GM23338 (cell line): ENCODE data around the gene KIF18B. TPM values are rescaled to one million over a fixed set of nuclear protein-coding genes. Genes with fewer than 3 reads are reported as not detected.

ENCODE experiments used
- ATAC-seq: fragments of 200-7000 bp; cut with Tn5 transposase; 3 replicates; pipeline ENCODE4 v1.9.1; 2020
- DNase-seq: peaks from one replicate; pipeline ENCODE4 v3.0.0-alpha.2; 2015; ENCODE audit warnings: low spot score
- H2AFZ ChIP-seq: fragments of 200-600 bp; sonication (generic); 2 replicates; pipeline ENCODE4 v1.8.0; 2016; ENCODE audit warnings: antibody characterized with exemption, mild to moderate bottlenecking, moderate library complexity
- H3F3A ChIP-seq: fragments of 200-600 bp; sonication (generic); replicated peaks from 2 replicates; pipeline ENCODE4 v1.8.0; 2017; ENCODE audit warnings: antibody characterized with exemption, mixed run types, low read depth
- H3K27ac ChIP-seq: fragments of 200-600 bp; sonication (generic); 2 replicates; pipeline ENCODE4 v1.6.1; 2016; ENCODE audit warnings: low read depth
- H3K27me3 ChIP-seq: fragments of 200-600 bp; sonication (generic); 2 replicates; pipeline ENCODE4 v1.8.0; 2016; ENCODE audit warnings: mild to moderate bottlenecking, mixed run types, moderate library complexity; ENCODE audit not compliant: insufficient read depth
- H3K36me3 ChIP-seq: fragments of 200-600 bp; sonication (generic); 2 replicates; pipeline ENCODE4 v1.8.0; 2016; ENCODE audit warnings: mild to moderate bottlenecking; ENCODE audit not compliant: insufficient read depth
- H3K4me1 ChIP-seq: fragments of 200-600 bp; sonication (generic); 2 replicates; pipeline ENCODE4 v1.8.0; 2016; ENCODE audit warnings: mild to moderate bottlenecking, moderate library complexity; ENCODE audit not compliant: insufficient read depth
- H3K4me2 ChIP-seq: fragments of 200-600 bp; sonication (generic); 2 replicates; pipeline ENCODE4 v1.7.1; 2017; ENCODE audit warnings: mixed run types
- H3K4me3 ChIP-seq: fragments of 200-600 bp; sonication (generic); 2 replicates; pipeline ENCODE4 v1.6.1; 2016; ENCODE audit warnings: mixed run types
- H3K79me2 ChIP-seq: fragments of 200-600 bp; sonication (generic); replicated peaks from 2 replicates; pipeline ENCODE4 v1.8.0; 2017; ENCODE audit warnings: mild to moderate bottlenecking; ENCODE audit not compliant: insufficient read depth
- H3K9me2 ChIP-seq: fragments of 200-600 bp; sonication (generic); 2 replicates; pipeline ENCODE4 v1.8.0; 2017; ENCODE audit not compliant: insufficient read depth
- H4K20me1 ChIP-seq: fragments of 200-600 bp; sonication (generic); replicated peaks from 2 replicates; pipeline ENCODE4 v1.8.0; 2017; ENCODE audit warnings: mild to moderate bottlenecking; ENCODE audit not compliant: insufficient read depth
- H3K27ac Mint-ChIP-seq: 2 replicates; pipeline ENCODE4 v1.8.0; 2020; ENCODE audit warnings: inconsistent platforms, mild to moderate bottlenecking, moderate library complexity, mixed read lengths
- H3K27me3 Mint-ChIP-seq: 3 replicates; pipeline ENCODE4 v1.8.0; 2022; ENCODE audit warnings: low read depth, mild to moderate bottlenecking, moderate library complexity, mixed read lengths, inconsistent platforms; ENCODE audit not compliant: insufficient read depth, poor library complexity
- H3K36me3 Mint-ChIP-seq: 3 replicates; pipeline ENCODE4 v1.8.0; 2021; ENCODE audit warnings: low read depth, mild to moderate bottlenecking, inconsistent platforms, moderate library complexity, mixed read lengths
- H3K4me1 Mint-ChIP-seq: 3 replicates; pipeline ENCODE4 v1.8.0; 2020; ENCODE audit warnings: mild to moderate bottlenecking, inconsistent platforms, mixed read lengths
- H3K4me3 Mint-ChIP-seq: 3 replicates; pipeline ENCODE4 v1.8.0; 2021; ENCODE audit warnings: moderate library complexity, mild to moderate bottlenecking, inconsistent platforms, mixed read lengths
- H3K9me3 Mint-ChIP-seq: 3 replicates; pipeline ENCODE4 v1.8.0; 2020; ENCODE audit warnings: moderate library complexity, mild to moderate bottlenecking, inconsistent platforms, mixed read lengths
- EZH2 ChIP-seq: fragments of 200-600 bp; sonication (generic); IDR thresholded peaks from one replicate; pipeline ENCODE4 v1.8.0; 2017; ENCODE audit warnings: antibody characterized with exemption, mild to moderate bottlenecking, low read depth; ENCODE audit not compliant: unreplicated experiment
- EZH2phosphoT487 ChIP-seq: fragments of 200-600 bp; sonication (generic); IDR thresholded peaks from one replicate; pipeline ENCODE4 v1.8.1; 2018; ENCODE audit warnings: antibody characterized with exemption; ENCODE audit not compliant: unreplicated experiment
- JUNB ChIP-seq: IDR thresholded peaks from one replicate; pipeline ENCODE4 v1.6.1; 2016; ENCODE audit warnings: antibody characterized with exemption; ENCODE audit not compliant: unreplicated experiment
- NANOG ChIP-seq: IDR thresholded peaks from 2 replicates; pipeline ENCODE4 v1.6.1; 2016; ENCODE audit warnings: antibody characterized with exemption, borderline replicate concordance
- STAT1 ChIP-seq: IDR thresholded peaks from one replicate; pipeline ENCODE4 v1.6.1; 2016; ENCODE audit warnings: antibody characterized with exemption; ENCODE audit not compliant: unreplicated experiment
- ZNF114 ChIP-seq: fragments of 250-450 bp; sonication (Bioruptor Pico); IDR thresholded peaks from 2 replicates; pipeline ENCODE4 v1.5.0; 2020; ENCODE audit warnings: mild to moderate bottlenecking, moderate library complexity
- ZNF331 ChIP-seq: fragments of 250-450 bp; sonication (Bioruptor Pico); IDR thresholded peaks from 2 replicates; pipeline ENCODE4 v1.5.0; 2020; ENCODE audit warnings: low read depth, mild to moderate bottlenecking, moderate library complexity
- polyA plus RNA-seq: library from polyadenylated mRNA; unstranded; fragments of >200 nt; fragmentation: Nextera tagmentation; extraction: Ambion mirVana; gene quantifications from 2 replicates; pipeline ENCODE4 v1.2.1, GENCODE V29; 2016
- total RNA-seq: library from RNA; depleted of rRNA; stranded (reverse); fragments of >200 nt; shearing (Covaris generic); gene quantifications from 2 replicates; pipeline ENCODE4 v1.2.3, GENCODE V29; 2014
- TF ChIP-seq, protein P1 (sequence below), 2 experiments: fragments of 200-600 bp in 1 of 2; sonication (generic) in 1 of 2; conservative IDR thresholded peaks; 2 replicates each; pipeline versions ENCODE4 v1.5.1 to v1.6.1; 2016 to 2017; ENCODE audit warnings: antibody characterized with exemption in 2 of 2, low read depth in 2 of 2, mild to moderate bottlenecking in 2 of 2, moderate library complexity in 1 of 2
- TF ChIP-seq, protein P2 (sequence below): IDR thresholded peaks from one replicate; pipeline ENCODE4 v1.6.1; 2018; ENCODE audit warnings: antibody characterized with exemption; ENCODE audit not compliant: unreplicated experiment
- TF ChIP-seq, protein P3 (sequence below): IDR thresholded peaks from 2 replicates; pipeline ENCODE4 v1.6.1; 2016; ENCODE audit warnings: antibody characterized with exemption
- TF ChIP-seq, protein P4 (sequence below): fragments of 250-450 bp; sonication (Bioruptor Pico); IDR thresholded peaks from 2 replicates; pipeline ENCODE4 v1.5.0; 2020; ENCODE audit warnings: mild to moderate bottlenecking, moderate library complexity

The KIF18B gene
- total and polyA plus RNA-seq, 2 experiments from 2014 or later, result 14.1 to 28.4 TPM

DNA sequence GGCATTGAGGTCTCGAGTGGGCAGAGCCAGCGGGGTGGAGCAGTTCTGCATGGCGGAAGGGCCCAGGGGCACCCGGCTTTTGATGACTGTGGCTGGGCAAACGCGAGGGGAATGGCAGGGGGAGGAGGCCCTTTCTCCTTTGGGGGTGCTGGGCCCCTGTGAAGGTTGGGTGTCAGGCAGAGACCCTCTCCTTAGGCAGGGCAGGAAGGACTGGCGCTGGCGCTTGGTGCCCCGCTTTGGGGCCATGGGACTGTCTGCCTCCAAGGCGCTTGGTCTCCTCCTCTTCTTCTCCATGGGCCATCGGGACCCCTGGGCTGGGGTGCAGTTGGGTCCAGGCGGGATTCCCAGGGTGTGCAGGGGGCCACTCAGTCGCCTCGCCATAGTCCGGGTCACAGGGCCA is 19.4 kb downstream of the KIF18B start (continued):
- TF ChIP-seq, protein P1, sequence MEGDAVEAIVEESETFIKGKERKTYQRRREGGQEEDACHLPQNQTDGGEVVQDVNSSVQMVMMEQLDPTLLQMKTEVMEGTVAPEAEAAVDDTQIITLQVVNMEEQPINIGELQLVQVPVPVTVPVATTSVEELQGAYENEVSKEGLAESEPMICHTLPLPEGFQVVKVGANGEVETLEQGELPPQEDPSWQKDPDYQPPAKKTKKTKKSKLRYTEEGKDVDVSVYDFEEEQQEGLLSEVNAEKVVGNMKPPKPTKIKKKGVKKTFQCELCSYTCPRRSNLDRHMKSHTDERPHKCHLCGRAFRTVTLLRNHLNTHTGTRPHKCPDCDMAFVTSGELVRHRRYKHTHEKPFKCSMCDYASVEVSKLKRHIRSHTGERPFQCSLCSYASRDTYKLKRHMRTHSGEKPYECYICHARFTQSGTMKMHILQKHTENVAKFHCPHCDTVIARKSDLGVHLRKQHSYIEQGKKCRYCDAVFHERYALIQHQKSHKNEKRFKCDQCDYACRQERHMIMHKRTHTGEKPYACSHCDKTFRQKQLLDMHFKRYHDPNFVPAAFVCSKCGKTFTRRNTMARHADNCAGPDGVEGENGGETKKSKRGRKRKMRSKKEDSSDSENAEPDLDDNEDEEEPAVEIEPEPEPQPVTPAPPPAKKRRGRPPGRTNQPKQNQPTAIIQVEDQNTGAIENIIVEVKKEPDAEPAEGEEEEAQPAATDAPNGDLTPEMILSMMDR (conservative IDR thresholded peaks at IDR 0.05; ENCODE audit: low read depth in 2 of 2), result no peak
- TF ChIP-seq, protein P2, sequence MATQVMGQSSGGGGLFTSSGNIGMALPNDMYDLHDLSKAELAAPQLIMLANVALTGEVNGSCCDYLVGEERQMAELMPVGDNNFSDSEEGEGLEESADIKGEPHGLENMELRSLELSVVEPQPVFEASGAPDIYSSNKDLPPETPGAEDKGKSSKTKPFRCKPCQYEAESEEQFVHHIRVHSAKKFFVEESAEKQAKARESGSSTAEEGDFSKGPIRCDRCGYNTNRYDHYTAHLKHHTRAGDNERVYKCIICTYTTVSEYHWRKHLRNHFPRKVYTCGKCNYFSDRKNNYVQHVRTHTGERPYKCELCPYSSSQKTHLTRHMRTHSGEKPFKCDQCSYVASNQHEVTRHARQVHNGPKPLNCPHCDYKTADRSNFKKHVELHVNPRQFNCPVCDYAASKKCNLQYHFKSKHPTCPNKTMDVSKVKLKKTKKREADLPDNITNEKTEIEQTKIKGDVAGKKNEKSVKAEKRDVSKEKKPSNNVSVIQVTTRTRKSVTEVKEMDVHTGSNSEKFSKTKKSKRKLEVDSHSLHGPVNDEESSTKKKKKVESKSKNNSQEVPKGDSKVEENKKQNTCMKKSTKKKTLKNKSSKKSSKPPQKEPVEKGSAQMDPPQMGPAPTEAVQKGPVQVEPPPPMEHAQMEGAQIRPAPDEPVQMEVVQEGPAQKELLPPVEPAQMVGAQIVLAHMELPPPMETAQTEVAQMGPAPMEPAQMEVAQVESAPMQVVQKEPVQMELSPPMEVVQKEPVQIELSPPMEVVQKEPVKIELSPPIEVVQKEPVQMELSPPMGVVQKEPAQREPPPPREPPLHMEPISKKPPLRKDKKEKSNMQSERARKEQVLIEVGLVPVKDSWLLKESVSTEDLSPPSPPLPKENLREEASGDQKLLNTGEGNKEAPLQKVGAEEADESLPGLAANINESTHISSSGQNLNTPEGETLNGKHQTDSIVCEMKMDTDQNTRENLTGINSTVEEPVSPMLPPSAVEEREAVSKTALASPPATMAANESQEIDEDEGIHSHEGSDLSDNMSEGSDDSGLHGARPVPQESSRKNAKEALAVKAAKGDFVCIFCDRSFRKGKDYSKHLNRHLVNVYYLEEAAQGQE, result no peak
- TF ChIP-seq EZH2 (no peak), ZNF331 (CRISPR knock-in tag) (no peak), NANOG (no peak), EZH2phosphoT487 (no peak)
- TF ChIP-seq, protein P3, sequence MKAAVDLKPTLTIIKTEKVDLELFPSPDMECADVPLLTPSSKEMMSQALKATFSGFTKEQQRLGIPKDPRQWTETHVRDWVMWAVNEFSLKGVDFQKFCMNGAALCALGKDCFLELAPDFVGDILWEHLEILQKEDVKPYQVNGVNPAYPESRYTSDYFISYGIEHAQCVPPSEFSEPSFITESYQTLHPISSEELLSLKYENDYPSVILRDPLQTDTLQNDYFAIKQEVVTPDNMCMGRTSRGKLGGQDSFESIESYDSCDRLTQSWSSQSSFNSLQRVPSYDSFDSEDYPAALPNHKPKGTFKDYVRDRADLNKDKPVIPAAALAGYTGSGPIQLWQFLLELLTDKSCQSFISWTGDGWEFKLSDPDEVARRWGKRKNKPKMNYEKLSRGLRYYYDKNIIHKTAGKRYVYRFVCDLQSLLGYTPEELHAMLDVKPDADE, result no peak

DNA sequence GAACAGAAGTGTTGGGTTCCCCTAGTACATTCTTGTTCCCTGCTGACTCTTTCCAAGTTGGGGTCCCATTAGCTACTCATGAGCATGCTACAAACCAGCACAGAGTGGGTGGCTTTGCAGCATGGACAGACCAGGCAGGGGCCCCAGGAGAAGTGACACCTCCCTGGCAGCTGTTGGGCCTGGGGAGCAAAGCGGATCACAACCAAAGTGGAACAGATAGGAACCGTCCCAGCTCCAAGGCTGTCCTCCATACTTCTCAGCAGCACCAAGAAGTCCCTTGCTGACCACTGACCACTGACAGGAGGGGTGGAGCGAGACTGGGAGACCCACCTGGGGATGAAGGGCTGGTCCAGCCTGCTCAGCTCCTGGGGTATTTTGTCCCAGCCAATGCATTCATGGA is 19.9 kb downstream of the KIF18B start:
- no peaks in the 10 kb centered on the region for H3K79me2 ChIP-seq
- no peak for ATAC-seq
- H3K4me2 ChIP-seq, result no peak overlapping the region
- no peak overlapping the region for H2AFZ ChIP-seq
- 0 out of 2 replicates have a peak, but pooled peaks cover 14% of the 10 kb centered on the region for H3F3A ChIP-seq
- H3K4me3 ChIP-seq, result no peak overlapping the region
- H3K27me3 ChIP-seq, result no peaks in the 10 kb centered on the region
- peaks cover 13% of the 10 kb centered on the region for H3K4me1 Mint-ChIP-seq
- peaks cover 4% of the 10 kb centered on the region for H3K27me3 Mint-ChIP-seq
- H3K9me3 Mint-ChIP-seq, result no peaks in the 10 kb centered on the region
- no peak overlapping the region for H3K27ac ChIP-seq
- peaks cover 36% of the 10 kb centered on the region for H3K36me3 ChIP-seq
- H3K4me1 ChIP-seq, result no peaks in the 10 kb centered on the region
- no peak overlapping the region for H3K4me3 Mint-ChIP-seq
- H3K36me3 Mint-ChIP-seq, result peaks cover 70% of the 10 kb centered on the region
- peaks cover 3% of the 10 kb centered on the region; the same call in 1 of the 2 replicates for H4K20me1 ChIP-seq
- no peaks in the 10 kb centered on the region for H3K9me2 ChIP-seq
- no peak for DNase-seq
- no peak overlapping the region for H3K27ac Mint-ChIP-seq
- TF ChIP-seq JUNB, result no peak
- no peak for TF ChIP-seq STAT1
- TF ChIP-seq, protein P4, sequence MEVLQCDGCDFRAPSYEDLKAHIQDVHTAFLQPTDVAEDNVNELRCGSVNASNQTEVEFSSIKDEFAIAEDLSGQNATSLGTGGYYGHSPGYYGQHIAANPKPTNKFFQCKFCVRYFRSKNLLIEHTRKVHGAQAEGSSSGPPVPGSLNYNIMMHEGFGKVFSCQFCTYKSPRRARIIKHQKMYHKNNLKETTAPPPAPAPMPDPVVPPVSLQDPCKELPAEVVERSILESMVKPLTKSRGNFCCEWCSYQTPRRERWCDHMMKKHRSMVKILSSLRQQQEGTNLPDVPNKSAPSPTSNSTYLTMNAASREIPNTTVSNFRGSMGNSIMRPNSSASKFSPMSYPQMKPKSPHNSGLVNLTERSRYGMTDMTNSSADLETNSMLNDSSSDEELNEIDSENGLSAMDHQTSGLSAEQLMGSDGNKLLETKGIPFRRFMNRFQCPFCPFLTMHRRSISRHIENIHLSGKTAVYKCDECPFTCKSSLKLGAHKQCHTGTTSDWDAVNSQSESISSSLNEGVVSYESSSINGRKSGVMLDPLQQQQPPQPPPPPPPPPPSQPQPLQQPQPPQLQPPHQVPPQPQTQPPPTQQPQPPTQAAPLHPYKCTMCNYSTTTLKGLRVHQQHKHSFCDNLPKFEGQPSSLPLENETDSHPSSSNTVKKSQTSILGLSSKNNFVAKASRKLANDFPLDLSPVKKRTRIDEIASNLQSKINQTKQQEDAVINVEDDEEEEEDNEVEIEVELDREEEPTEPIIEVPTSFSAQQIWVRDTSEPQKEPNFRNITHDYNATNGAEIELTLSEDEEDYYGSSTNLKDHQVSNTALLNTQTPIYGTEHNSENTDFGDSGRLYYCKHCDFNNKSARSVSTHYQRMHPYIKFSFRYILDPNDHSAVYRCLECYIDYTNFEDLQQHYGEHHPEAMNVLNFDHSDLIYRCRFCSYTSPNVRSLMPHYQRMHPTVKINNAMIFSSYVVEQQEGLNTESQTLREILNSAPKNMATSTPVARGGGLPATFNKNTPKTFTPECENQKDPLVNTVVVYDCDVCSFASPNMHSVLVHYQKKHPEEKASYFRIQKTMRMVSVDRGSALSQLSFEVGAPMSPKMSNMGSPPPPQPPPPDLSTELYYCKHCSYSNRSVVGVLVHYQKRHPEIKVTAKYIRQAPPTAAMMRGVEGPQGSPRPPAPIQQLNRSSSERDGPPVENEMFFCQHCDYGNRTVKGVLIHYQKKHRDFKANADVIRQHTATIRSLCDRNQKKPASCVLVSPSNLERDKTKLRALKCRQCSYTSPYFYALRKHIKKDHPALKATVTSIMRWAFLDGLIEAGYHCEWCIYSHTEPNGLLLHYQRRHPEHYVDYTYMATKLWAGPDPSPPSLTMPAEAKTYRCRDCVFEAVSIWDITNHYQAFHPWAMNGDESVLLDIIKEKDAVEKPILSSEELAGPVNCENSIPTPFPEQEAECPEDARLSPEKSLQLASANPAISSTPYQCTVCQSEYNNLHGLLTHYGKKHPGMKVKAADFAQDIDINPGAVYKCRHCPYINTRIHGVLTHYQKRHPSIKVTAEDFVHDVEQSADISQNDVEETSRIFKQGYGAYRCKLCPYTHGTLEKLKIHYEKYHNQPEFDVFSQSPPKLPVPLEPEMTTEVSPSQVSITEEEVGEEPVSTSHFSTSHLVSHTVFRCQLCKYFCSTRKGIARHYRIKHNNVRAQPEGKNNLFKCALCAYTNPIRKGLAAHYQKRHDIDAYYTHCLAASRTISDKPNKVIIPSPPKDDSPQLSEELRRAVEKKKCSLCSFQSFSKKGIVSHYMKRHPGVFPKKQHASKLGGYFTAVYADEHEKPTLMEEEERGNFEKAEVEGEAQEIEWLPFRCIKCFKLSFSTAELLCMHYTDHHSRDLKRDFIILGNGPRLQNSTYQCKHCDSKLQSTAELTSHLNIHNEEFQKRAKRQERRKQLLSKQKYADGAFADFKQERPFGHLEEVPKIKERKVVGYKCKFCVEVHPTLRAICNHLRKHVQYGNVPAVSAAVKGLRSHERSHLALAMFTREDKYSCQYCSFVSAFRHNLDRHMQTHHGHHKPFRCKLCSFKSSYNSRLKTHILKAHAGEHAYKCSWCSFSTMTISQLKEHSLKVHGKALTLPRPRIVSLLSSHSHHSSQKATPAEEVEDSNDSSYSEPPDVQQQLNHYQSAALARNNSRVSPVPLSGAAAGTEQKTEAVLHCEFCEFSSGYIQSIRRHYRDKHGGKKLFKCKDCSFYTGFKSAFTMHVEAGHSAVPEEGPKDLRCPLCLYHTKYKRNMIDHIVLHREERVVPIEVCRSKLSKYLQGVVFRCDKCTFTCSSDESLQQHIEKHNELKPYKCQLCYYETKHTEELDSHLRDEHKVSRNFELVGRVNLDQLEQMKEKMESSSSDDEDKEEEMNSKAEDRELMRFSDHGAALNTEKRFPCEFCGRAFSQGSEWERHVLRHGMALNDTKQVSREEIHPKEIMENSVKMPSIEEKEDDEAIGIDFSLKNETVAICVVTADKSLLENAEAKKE (CRISPR knock-in tag), result no peak
- no peak for TF ChIP-seq EZH2
- no peak for TF ChIP-seq ZNF114 (CRISPR knock-in tag)
- TF ChIP-seq ZNF331 (CRISPR knock-in tag), result no peak
